Astrocyte of the cerebellum (primary cell): ENCODE measurements around the gene MDFI.

Experiments
- DNase-seq: peaks from one replicate; pipeline ENCODE4 v3.0.0-alpha.2; 2011; ENCODE audit warnings: low read depth
- H3K4me3 ChIP-seq: 2 replicates; pipeline ENCODE4 v1.5.1; 2011; ENCODE audit warnings: mild to moderate bottlenecking, low read depth, low read length, moderate library complexity
- in situ Hi-C: cut with HindIII; loops from 2 replicates; pipeline ENCODE4 v1.10.0; 2017; ENCODE audit warnings: low sequenced_read_pairs
- TF ChIP-seq, protein P1 (sequence below): IDR thresholded peaks from 2 replicates; pipeline ENCODE4 v1.5.1; 2012; ENCODE audit warnings: low read length, low read depth, moderate library complexity, mild to moderate bottlenecking; ENCODE audit errors: missing control alignments

MDFI gene

DNA sequence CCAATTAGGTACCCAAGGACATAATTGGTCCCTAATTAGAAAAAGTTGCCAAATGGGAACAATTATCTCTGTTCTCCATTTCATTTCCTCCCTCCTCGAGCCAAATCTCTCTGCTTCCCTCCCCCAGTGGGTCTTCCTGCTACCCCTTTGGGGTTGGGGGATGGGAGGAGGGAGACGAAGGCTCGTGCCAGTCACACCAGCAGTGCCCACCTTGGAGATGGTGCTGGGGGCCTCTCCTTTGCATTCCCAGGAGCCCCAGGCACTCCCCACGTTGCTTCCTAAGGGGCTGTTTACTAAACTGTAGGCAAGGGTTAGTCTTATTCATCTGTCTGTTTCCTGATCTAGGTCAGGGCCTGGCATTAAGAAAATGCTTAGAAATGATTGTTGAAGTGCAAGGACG is 33.1 kb downstream of the MDFI start:
- DNase-seq, result no peak
- H3K4me3 ChIP-seq, result no peak overlapping the region
- TF ChIP-seq, protein P1, sequence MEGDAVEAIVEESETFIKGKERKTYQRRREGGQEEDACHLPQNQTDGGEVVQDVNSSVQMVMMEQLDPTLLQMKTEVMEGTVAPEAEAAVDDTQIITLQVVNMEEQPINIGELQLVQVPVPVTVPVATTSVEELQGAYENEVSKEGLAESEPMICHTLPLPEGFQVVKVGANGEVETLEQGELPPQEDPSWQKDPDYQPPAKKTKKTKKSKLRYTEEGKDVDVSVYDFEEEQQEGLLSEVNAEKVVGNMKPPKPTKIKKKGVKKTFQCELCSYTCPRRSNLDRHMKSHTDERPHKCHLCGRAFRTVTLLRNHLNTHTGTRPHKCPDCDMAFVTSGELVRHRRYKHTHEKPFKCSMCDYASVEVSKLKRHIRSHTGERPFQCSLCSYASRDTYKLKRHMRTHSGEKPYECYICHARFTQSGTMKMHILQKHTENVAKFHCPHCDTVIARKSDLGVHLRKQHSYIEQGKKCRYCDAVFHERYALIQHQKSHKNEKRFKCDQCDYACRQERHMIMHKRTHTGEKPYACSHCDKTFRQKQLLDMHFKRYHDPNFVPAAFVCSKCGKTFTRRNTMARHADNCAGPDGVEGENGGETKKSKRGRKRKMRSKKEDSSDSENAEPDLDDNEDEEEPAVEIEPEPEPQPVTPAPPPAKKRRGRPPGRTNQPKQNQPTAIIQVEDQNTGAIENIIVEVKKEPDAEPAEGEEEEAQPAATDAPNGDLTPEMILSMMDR, result no peak
- in situ Hi-C loops, result no loop called here

DNA sequence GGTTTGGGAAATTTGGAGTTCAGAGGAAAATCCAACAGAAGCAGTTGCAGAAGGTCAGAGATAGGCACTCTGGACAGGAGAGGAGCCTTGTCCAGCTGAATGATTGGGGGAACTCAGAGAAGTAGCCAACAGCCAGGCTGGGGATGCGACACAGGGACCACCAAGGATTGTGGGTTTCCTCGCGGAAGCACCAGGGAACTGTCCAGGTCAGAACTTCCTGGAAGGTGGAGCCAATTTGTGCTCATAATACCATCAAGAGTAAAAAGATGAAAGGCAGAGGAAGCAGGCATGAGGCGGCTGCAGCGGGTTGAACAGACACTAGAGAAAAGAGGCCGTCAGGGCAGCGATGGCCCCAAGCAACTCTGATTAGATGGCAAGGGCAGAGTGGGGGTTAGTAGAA is 33.7 kb downstream of the MDFI start:
- TF ChIP-seq, protein P1, result no peak
- no peak for DNase-seq
- no peak overlapping the region for H3K4me3 ChIP-seq
- in situ Hi-C loops, result no loop called here

DNA sequence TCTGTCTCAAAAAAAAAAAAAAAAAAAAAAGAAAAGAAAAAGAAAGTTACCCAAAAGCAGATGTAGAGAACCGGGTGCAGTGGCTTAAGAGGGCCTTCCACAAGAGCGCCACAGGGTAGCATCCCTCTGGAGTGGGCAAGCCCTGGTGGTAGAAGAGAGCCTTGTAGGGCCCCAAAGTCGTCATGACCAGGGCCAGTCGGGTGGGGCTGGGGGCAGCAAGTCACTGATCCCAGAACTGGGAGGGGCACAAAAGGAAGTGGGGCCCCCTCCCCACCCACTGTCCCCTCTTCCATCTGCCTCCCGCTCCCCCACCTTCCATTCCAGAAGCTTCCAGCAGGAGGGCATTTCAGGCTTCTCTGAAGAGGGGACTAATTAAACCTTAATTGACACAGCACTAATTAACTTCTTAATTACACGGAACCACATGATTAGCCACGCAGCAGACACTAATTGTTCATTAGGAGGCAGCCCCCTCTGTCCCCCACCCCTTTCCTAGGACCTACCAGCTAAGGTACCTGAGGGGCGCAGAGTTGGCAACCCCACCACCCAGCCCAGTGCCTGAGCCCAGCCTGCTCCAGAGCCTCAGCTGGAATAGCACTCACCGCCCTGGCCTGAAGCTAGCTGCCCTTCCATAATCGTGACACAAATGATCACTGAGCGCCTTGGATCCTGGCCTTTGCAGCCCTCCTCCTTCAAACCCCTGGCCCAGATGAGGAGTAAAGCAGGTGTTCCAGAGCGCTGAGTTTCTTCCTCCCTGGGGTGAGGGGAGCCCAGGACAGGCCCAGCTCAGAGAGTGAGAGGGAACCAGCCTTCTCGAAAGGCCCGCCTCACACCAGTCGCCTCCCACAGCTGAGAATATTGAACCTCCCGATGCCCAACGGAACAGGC is 34.8 kb downstream of the MDFI start:
- TF ChIP-seq, protein P1, result no peak

DNA sequence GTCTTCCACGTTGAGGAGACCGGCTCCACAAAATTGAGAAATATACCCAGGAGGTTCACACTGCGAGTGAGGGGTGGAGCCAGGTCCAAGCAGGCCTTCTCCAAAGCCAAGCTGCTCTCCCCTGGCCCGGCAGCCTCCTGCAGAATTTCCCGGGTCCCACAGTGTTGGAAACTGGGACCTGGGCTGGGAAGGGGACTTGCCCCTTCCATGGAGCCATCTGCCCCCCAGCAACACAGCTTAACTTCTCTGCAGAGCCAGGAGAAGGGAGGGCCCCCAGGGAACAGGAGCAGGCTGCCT is 35.4 kb downstream of the MDFI start:
- H3K4me3 ChIP-seq, result no peak overlapping the region
- TF ChIP-seq, protein P1, result no peak
- in situ Hi-C loops, result no loop called here
- no peak for DNase-seq

More for the DNA sequence above, 34.8 kb downstream of the MDFI start:
- DNase-seq, result no peak
- in situ Hi-C loops, result no loop called here
- no peak overlapping the region for H3K4me3 ChIP-seq

DNA sequence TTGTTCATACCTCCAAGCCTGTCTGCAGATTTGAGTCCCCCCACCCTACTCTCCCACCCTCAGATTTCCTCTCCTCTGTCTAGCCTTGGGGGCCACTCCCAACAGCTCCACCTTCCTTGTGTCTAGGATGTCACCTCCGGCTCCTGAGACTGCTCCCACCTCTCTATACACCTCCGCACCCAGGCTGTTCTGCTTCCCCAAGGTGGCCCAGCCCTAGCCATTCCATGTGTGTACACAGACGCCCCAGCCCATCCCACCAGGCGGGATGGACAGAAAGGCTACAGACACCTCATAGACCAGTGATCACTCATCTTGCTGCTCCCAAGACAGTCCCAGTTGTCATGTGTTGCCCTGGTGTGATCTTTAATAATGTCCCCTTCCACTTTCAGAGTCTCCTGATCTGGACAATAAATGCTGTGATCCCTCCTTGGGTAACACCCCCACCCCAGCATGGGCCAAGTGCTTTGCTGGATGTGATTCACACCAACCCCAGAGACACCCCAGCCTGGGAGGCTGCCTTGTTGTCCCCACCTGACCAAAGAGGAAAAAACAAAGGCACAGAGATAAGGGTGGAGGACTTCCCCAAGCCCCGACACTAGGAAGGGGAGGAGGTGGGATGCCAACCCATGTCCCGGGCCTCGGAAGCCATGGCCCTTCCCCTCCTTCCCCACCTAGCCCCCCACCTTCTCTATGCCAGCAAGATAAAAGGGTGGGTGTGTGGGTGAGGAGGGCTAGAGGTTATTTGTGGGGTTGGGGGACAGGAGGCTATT is 36.1 kb downstream of the MDFI start:
- no peak overlapping the region for H3K4me3 ChIP-seq
- in situ Hi-C loops, result no loop called here
- TF ChIP-seq, protein P1, result no peak
- DNase-seq, result no peak

DNA sequence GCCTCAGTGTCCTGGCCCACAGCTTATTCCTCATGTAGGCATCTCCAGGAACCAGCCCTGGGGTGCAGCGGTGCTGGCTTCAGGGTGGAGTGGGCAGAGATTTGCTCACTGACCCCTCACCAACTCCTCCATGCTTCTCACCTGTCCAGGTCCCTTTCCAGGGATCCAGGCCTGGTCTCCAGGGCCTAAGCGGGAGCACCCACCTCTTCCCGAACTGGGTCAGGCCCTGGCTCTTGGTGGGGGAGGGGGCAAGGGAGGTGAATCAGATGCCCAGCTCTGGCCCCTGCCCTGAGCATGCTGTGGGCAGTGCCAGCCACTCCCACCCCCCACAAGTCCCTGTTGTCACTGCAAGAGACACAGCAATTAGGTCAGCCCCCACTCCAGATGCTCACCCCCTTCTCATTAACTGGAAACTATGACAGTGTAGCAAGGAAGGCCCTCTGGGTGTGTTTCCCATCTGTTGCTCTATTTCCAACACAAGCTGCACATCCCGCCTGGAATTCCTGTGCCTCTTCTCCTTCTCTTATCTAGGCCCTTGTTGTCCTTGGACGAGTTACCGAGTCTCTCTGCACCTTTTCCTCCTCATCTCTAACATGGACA is 37.0 kb downstream of the MDFI start:
- no peak for DNase-seq
- H3K4me3 ChIP-seq, result no peak overlapping the region
- in situ Hi-C loops, result no loop called here
- TF ChIP-seq, protein P1, result no peak
